Mesothelial cell of epicardium (in vitro differentiated cells): ENCODE measurements around the gene LSM12. TPM values are rescaled to one million over a fixed set of nuclear protein-coding genes. Genes with fewer than 3 reads are reported as not detected.
"Not testable (repeated sequence)": the region's sequence is repeated elsewhere in the genome, so short reads cannot be mapped to it uniquely, and the experiment has no call there.

ENCODE experiments used
- DNase-seq, 2 experiments: peaks; one replicate each; pipeline ENCODE4 v3.0.0; 2021; ENCODE audit warnings: low spot score in 2 of 2; ENCODE audit not compliant: unreplicated experiment in 2 of 2
- H3K27ac Mint-ChIP-seq: 2 replicates; pipeline ENCODE4 v1.8.0; 2021; ENCODE audit warnings: mixed read lengths
- H3K27me3 Mint-ChIP-seq: 2 replicates; pipeline ENCODE4 v1.8.0; 2021; ENCODE audit warnings: low read depth, mixed read lengths
- H3K36me3 Mint-ChIP-seq: 2 replicates; pipeline ENCODE4 v1.8.0; 2021; ENCODE audit warnings: mixed read lengths
- H3K4me1 Mint-ChIP-seq: 2 replicates; pipeline ENCODE4 v1.8.0; 2021; ENCODE audit warnings: mixed read lengths
- H3K4me3 Mint-ChIP-seq: 2 replicates; pipeline ENCODE4 v1.8.0; 2021; ENCODE audit warnings: mild to moderate bottlenecking, moderate library complexity, mixed read lengths
- H3K9me3 Mint-ChIP-seq: 2 replicates; pipeline ENCODE4 v1.8.0; 2021; ENCODE audit warnings: mixed read lengths
- total RNA-seq: library from RNA; stranded (reverse); gene quantifications from 3 replicates; pipeline ENCODE4 v1.2.1, GENCODE V29; 2021
- TF ChIP-seq, protein P1 (sequence below): fragments of 200-600 bp; sonication (generic); IDR thresholded peaks from one replicate; pipeline ENCODE4 v1.5.0; 2021; ENCODE audit warnings: antibody characterized with exemption; ENCODE audit not compliant: unreplicated experiment

The LSM12 gene
- total RNA-seq, 1 donor from 2014 or later = 58.0 TPM

DNA sequence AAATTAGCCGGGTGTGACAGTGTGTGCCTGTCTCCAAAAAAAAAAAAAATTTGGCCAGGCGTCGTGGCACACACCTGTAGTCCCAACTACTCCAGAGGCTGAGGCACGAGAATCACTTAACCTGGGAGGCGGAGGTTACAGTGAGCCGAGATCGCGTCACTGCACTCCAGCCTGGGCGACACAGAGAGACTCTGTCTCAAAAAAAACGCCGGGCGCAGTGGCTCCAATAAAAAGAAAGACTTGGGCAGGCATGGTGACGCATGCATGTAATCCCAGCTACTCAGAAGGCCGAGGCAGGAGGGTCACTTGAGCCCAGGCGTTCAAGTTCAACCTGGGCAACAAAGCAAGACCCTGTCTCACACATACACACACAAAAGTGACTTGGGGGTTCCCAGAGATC, 3.6 kb downstream of the LSM12 start:
- Mint-ChIP-seq H3K4me1 (peaks cover 27% of the 10 kb centered on the region), H3K27ac (no peak overlapping the region), H3K36me3 (peaks cover 27% of the 10 kb centered on the region), H3K4me3 (no peak overlapping the region), H3K9me3 (no peaks in the 10 kb centered on the region), H3K27me3 (no peaks in the 10 kb centered on the region)
- TF ChIP-seq, protein P1, sequence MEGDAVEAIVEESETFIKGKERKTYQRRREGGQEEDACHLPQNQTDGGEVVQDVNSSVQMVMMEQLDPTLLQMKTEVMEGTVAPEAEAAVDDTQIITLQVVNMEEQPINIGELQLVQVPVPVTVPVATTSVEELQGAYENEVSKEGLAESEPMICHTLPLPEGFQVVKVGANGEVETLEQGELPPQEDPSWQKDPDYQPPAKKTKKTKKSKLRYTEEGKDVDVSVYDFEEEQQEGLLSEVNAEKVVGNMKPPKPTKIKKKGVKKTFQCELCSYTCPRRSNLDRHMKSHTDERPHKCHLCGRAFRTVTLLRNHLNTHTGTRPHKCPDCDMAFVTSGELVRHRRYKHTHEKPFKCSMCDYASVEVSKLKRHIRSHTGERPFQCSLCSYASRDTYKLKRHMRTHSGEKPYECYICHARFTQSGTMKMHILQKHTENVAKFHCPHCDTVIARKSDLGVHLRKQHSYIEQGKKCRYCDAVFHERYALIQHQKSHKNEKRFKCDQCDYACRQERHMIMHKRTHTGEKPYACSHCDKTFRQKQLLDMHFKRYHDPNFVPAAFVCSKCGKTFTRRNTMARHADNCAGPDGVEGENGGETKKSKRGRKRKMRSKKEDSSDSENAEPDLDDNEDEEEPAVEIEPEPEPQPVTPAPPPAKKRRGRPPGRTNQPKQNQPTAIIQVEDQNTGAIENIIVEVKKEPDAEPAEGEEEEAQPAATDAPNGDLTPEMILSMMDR = no peak
- no peak for DNase-seq

GRCh38 chr17:44061446-44061845, 5.0 kb downstream of the LSM12 start:
- no peak for DNase-seq
- H3K4me1 Mint-ChIP-seq = peaks cover 19% of the 10 kb centered on the region
- no peaks in the 10 kb centered on the region for H3K27me3 Mint-ChIP-seq
- TF ChIP-seq, protein P1 = no peak
- no peaks in the 10 kb centered on the region for H3K9me3 Mint-ChIP-seq
- no peak overlapping the region for H3K27ac Mint-ChIP-seq
- H3K4me3 Mint-ChIP-seq = no peak overlapping the region
- H3K36me3 Mint-ChIP-seq = peaks cover 27% of the 10 kb centered on the region

DNA sequence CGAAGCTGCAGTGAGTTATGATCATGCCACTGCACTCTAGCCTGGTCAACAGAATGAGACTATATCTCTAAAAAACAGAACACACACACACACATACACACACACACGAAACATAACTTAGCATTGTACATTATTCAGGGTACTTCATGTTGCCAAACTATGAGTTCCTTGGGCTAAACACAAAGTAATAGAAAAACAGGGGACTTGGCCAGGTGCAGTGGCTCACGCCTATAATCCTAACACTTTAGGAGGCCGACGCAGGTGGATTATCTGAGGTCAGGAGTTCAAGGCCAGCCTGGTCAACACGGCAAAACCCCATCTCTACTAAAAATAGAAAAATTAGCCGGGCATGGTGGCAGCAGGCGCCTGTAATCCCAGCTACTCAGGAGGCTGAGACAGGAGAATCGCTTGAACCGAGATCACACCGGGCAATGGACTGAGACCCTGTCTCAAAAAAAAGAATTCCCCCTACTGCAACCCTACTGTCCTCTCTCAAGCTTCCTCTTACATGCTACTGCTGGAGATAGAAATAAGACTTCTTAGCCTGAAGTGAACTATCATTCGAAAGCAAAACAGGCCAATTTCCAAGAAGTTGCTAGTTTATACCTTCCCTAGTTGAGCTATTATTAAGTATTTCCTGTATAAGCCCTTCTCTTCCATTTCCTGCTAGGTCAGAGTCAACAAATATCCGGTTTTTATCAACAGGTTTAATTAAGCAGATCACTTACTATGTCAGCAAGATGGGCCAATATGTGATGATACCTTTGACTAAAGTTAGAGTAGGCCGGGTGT, 7.2 kb downstream of the LSM12 start:
- Mint-ChIP-seq H3K4me3 (no peak overlapping the region), H3K9me3 (no peaks in the 10 kb centered on the region), H3K27ac (no peak overlapping the region)

DNA sequence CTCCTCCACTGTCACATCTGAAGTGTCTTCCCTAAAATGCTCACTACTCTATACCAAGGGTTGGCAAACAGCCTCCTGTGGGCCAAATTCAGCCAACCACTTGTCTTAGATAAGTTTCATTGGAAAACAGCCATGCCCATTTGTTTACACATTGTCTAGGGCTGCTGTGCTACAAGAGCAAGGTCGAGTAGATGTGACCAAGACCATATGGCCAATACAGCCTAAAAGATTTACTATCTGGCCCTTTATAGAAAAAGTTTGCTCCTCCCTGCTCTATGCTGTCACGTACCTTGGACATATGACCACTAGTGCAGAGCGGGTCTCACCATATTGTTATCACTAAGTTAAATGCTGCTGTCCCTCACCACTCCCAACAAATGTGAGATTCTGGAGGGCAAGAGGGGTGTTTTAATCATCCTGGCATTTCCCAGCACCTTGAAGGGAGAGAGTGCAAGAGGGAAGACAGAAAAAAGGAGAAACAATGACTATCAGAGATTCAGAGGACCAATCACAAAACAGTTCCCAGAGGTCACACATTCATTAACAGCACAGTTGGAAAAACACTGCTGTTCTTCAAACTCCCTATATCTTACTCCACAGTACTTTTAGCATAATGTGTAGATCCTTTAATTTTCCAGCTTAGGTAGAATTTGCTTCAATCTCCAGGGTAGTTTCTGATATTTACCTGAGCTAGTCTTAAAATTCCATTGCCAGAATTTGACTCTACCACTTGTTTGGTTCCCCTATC, 13.2 kb downstream of the LSM12 start:
- Mint-ChIP-seq H3K27ac (peak overlapping the region; percentile 55), H3K4me3 (no peak overlapping the region), H3K4me1 (no peaks in the 10 kb centered on the region), H3K27me3 (no peaks in the 10 kb centered on the region), H3K36me3 (peaks cover 22% of the 10 kb centered on the region), H3K9me3 (no peaks in the 10 kb centered on the region)
- TF ChIP-seq, protein P1 = no peak
- DNase-seq = no peak

More for the DNA sequence above, 7.2 kb downstream of the LSM12 start:
- Mint-ChIP-seq H3K27me3 (no peaks in the 10 kb centered on the region), H3K4me1 (peaks cover 12% of the 10 kb centered on the region), H3K36me3 (peaks cover 29% of the 10 kb centered on the region)
- TF ChIP-seq, protein P1 = no peak
- DNase-seq = no peak

GRCh38 chr17:44049294-44050060, 17.0 kb downstream of the LSM12 start:
- no peak overlapping the region for H3K4me3 Mint-ChIP-seq
- no peaks in the 10 kb centered on the region for H3K4me1 Mint-ChIP-seq
- no peak for DNase-seq
- peaks cover 22% of the 10 kb centered on the region for H3K36me3 Mint-ChIP-seq
- H3K27me3 Mint-ChIP-seq = no peaks in the 10 kb centered on the region
- H3K27ac Mint-ChIP-seq = no peak overlapping the region
- H3K9me3 Mint-ChIP-seq = peaks cover 3% of the 10 kb centered on the region
- TF ChIP-seq, protein P1 = no peak

GRCh38 chr17:44046893-44047292, 19.6 kb downstream of the LSM12 start:
- not testable (repeated sequence) for H3K9me3 Mint-ChIP-seq, H3K27me3 Mint-ChIP-seq, DNase-seq, H3K4me3 Mint-ChIP-seq, H3K27ac Mint-ChIP-seq, H3K4me1 Mint-ChIP-seq
- peaks cover 11% of the 10 kb centered on the region for H3K36me3 Mint-ChIP-seq
